ENCODE measurements around the gene RAB33B.
"Not testable (repeated sequence)": the region's sequence is repeated elsewhere in the genome, so short reads cannot be mapped to it uniquely, and the experiment has no call there.

RAB33B gene

GRCh38 chr4:139464512-139464911 is 10.6 kb downstream of the RAB33B start:
- not testable (repeated sequence) for DNase-seq (ENCODE audit: low read depth)

- peak; percentile 60 for DNase-seq (ENCODE audit: low read depth)
Observed at GRCh38 chr4:139465922-139466321, 12.0 kb downstream of the RAB33B start.

- DNase-seq (ENCODE audit: low read depth), result not testable (repeated sequence)
Observed at GRCh38 chr4:139468756-139469155, 14.8 kb downstream of the RAB33B start.

GRCh38 chr4:139469216-139469615 is 15.3 kb downstream of the RAB33B start:
- DNase-seq (ENCODE audit: low read depth), result peak; percentile 43

- no peak for DNase-seq (ENCODE audit: low read depth)
Observed at GRCh38 chr4:139469869-139470268, 15.9 kb downstream of the RAB33B start.

- no peak for DNase-seq (ENCODE audit: low read depth)
Observed at GRCh38 chr4:139470295-139470694, 16.4 kb downstream of the RAB33B start.

- DNase-seq (ENCODE audit: low read depth), result no peak
Observed at GRCh38 chr4:139470997-139471665, 17.2 kb downstream of the RAB33B start.

GRCh38 chr4:139472852-139473251 is 18.9 kb downstream of the RAB33B start:
- DNase-seq (ENCODE audit: low read depth), result peak; percentile 29

GRCh38 chr4:139476363-139476762 is 22.4 kb downstream of the RAB33B start:
- DNase-seq (ENCODE audit: low read depth), result no peak

GRCh38 chr4:139481465-139481864 is 27.5 kb downstream of the RAB33B start:
- DNase-seq (ENCODE audit: low read depth), result no peak

GRCh38 chr4:139483000-139483399 is 29.1 kb downstream of the RAB33B start:
- DNase-seq (ENCODE audit: low read depth), result no peak

GRCh38 chr4:139484783-139485311 is 30.9 kb downstream of the RAB33B start:
- DNase-seq (ENCODE audit: low read depth), result no peak

GRCh38 chr4:139488442-139488841 is 34.5 kb downstream of the RAB33B start:
- DNase-seq (ENCODE audit: low read depth), result no peak

GRCh38 chr4:139489638-139490037 is 35.7 kb downstream of the RAB33B start:
- no peak for DNase-seq (ENCODE audit: low read depth)

- DNase-seq (ENCODE audit: low read depth), result no peak
Observed at GRCh38 chr4:139492429-139492828, 38.5 kb downstream of the RAB33B start.

- no peak for DNase-seq (ENCODE audit: low read depth)
Observed at GRCh38 chr4:139493176-139493575, 39.3 kb downstream of the RAB33B start.

- no peak for DNase-seq (ENCODE audit: low read depth)
Observed at GRCh38 chr4:139499186-139499585, 45.3 kb downstream of the RAB33B start.

GRCh38 chr4:139501117-139501516 is 47.2 kb downstream of the RAB33B start:
- DNase-seq (ENCODE audit: low read depth), result peak; percentile 43

GRCh38 chr4:139501527-139501926 is 47.6 kb downstream of the RAB33B start:
- no peak for DNase-seq (ENCODE audit: low read depth)

- DNase-seq (ENCODE audit: low read depth), result no peak
Observed at GRCh38 chr4:139501927-139502899, 48.3 kb downstream of the RAB33B start.

- DNase-seq (ENCODE audit: low read depth), result no peak
Observed at GRCh38 chr4:139503622-139504166, 49.8 kb downstream of the RAB33B start.

- no peak for DNase-seq (ENCODE audit: low read depth)
Observed at GRCh38 chr4:139506774-139507173, 52.9 kb downstream of the RAB33B start.

Measured in amniotic epithelial cell (primary cell).